ENCODE results near the gene ANKRD65. TPM values are rescaled to one million over a fixed set of nuclear protein-coding genes. Genes with fewer than 3 reads are reported as not detected.
A peak's percentile ranks its signal among the peaks of the same experiment; 100 is the strongest.

The ANKRD65 gene
- total and polyA plus RNA-seq, 3 donors from 2014 or later, result 10.0 to 14.7 (median 10.4) TPM

- 14 to 28% methylated on average over 4 to 27 of the region's 40 CpGs for WGBS, 2 donors
- H3K36me3 ChIP-seq (ENCODE audit: low read depth, missing control alignments), result no peaks in the 10 kb centered on the region
- TF ChIP-seq CTCF (IDR thresholded peaks at IDR 0.05) (no peak), POLR2A (IDR thresholded peaks at IDR 0.05) (no peak)
- H3K27ac ChIP-seq, result peak overlapping the region in 1 of 2 donors; percentile 89
- intact Hi-C loops (cut with DNase I; ENCODE audit: low total_unique reads), result no loop called here
- peaks cover 72% of the 10 kb centered on the region for H3K4me1 ChIP-seq
- no peak for DNase-seq
- peak overlapping the region; percentile 59 for H3K4me3 ChIP-seq
- no peaks in the 10 kb centered on the region for H3K9me3 ChIP-seq
- no peaks in the 10 kb centered on the region for H3K27me3 ChIP-seq
Measured at GRCh38 chr1:1435911-1436629, 15.0 kb upstream of the ANKRD65 start.

- Histone ChIP-seq H3K9me3 (no peaks in the 10 kb centered on the region), H3K36me3 (ENCODE audit: low read depth, missing control alignments) (no peaks in the 10 kb centered on the region), H3K4me3 (peak within 1 kb of the TSS; percentile 59), H3K4me1 (peaks cover 72% of the 10 kb centered on the region), H3K27me3 (no peaks in the 10 kb centered on the region), H3K27ac (peak within 1 kb of the TSS; percentile 88 to 89)
- intact Hi-C loops (cut with DNase I; ENCODE audit: low total_unique reads), result no loop called here
- 7 to 57% methylated on average over 7 to 44 of the region's 89 CpGs for WGBS, 2 donors
- TF ChIP-seq POLR2A (IDR thresholded peaks at IDR 0.05), result no peak
- no peak for TF ChIP-seq CTCF (IDR thresholded peaks at IDR 0.05)
- peak; percentile 86 for DNase-seq
Measured at GRCh38 chr1:1435106-1435903, 14.2 kb upstream of the ANKRD65 start, which contains the start of gene VWA1. VWA1 (plus strand) TSS chr1:1435690; CDS start chr1:1435749, 59 bp downstream.

GRCh38 chr1:1434824-1435105 lies 13.7 kb upstream of the ANKRD65 start:
- H3K4me1 ChIP-seq, result peaks cover 74% of the 10 kb centered on the region
- no peaks in the 10 kb centered on the region for H3K27me3 ChIP-seq
- intact Hi-C loops (cut with DNase I; ENCODE audit: low total_unique reads), result no loop called here
- no peak overlapping the region for H3K4me3 ChIP-seq
- no peaks in the 10 kb centered on the region for H3K36me3 ChIP-seq (ENCODE audit: low read depth, missing control alignments)
- no peak for DNase-seq
- no peaks in the 10 kb centered on the region for H3K9me3 ChIP-seq
- 40 to 62% methylated on average over 2 to 4 of the region's 4 CpGs for WGBS, 2 donors
- H3K27ac ChIP-seq, result peak overlapping the region; percentile 88 to 89
- TF ChIP-seq POLR2A (IDR thresholded peaks at IDR 0.05) (no peak), CTCF (IDR thresholded peaks at IDR 0.05) (no peak)

- no peaks in the 10 kb centered on the region for H3K27me3 ChIP-seq
- H3K4me3 ChIP-seq, result no peak overlapping the region
- intact Hi-C loops (cut with DNase I; ENCODE audit: low total_unique reads), result no loop called here
- no peaks in the 10 kb centered on the region for H3K9me3 ChIP-seq
- TF ChIP-seq POLR2A (IDR thresholded peaks at IDR 0.05) (no peak), CTCF (IDR thresholded peaks at IDR 0.05) (no peak)
- 20 to 62% methylated on average over 13 to 32 of the region's 32 CpGs for whole genome bisulfite sequencing, 2 donors
- H3K27ac ChIP-seq, result peak overlapping the region; percentile 88 to 89
- no peaks in the 10 kb centered on the region for H3K36me3 ChIP-seq (ENCODE audit: low read depth, missing control alignments)
- H3K4me1 ChIP-seq, result peaks cover 79% of the 10 kb centered on the region
- DNase-seq, result peak; percentile 71
Measured at GRCh38 chr1:1434131-1434823, 13.2 kb upstream of the ANKRD65 start.
